GM19463 (cell line): Measurements from ENCODE around the gene POLE.

Experiments
- ATAC-seq: cut with Tn5 transposase; IDR thresholded peaks from one replicate; pipeline ENCODE4 v1.9.1; 2021; ENCODE audit warnings: mild to moderate bottlenecking, moderate library complexity; ENCODE audit not compliant: unreplicated experiment

Gene POLE

DNA sequence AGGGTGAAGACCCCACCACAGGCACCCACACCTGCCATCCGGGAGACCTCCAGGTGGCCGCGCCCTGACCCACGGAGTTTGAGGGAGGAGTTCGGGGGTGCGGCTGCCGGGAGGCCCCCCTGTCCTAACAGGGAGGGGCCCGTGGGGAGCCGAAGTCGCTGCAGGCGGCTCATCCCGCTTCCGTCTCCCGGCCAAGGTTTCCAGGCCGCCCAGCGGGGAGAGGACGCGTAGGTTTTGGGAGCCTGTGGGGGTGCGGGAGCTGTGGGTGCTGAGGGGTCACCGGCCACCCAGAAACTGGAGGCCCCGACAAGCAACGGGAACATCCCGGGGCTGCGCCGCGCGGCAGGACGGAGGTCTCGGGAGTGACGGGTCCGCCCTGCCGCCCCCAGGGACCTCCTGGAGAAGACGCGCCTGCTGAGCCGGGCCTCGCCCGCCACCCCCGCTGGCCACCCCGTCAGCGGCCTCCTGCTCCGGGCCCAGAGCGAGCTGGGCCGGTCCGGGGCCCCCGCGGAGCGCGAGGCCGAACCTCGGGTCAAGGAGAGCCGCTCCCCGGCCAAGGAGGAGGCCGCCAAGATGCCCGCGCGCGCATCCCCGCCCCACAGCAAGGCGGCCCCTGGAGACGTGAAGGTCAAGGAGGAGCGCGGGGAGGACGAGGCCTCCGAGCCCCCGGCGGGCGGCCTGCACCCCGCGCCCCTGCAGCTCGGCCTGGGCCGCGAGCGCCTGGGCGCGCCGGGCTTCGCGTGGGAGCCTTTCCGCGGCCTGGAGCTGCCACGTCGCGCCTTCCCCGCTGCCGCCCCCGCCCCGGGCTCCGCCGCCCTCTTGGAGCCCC lies 104.3 kb downstream of the POLE start:
- no peak for ATAC-seq

DNA sequence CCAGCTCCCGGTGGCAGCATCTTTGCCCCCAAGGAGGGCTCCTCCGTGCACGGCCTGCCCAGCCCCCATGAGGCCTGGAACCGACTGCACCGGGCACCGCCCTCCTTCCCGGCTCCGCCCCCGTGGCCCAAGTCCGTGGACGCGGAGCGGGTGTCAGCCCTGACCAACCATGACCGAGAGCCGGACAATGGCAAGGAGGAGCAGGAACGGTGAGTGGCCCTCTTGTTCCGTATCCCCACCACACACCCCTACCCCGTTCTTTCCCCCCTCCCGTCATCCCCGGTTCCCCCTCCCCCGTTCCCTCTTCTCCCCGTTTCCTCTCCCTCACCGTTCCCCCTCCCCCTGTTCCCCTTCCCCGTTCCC lies 105.1 kb downstream of the POLE start:
- ATAC-seq = no peak

DNA sequence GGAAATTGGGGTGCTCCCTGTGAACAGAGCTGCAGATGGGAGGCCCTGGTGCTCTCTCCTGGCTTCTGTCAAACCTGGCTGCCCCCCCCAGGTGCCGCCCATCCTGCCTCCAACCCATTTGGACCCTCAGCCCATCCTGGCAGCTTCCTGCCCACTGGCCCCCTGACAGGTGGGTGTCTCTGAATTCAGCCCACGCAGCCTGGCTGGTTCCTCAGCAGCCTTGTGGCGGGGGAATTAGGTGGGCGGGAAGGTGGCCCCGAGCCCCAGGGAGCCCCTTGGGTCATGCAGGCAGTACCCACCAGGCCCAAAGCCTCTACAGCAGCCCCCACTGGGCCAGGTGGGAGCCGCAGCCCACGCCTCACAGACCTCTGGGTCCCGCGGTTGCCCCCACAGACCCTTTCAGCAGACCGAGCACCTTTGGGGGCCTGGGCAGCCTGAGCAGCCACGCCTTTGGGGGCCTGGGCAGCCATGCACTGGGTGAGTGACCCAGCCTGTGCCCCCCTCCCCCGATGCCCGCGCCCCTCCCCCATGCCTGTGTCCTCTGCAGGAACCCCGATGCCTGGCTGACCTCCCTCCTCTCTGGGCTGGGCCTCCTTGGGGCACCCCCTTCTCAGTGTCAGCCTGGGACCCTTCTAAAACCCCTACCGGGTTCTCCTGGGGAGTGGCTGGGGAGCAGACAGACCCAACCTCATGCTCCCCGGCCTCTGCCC lies 105.6 kb downstream of the POLE start:
- ATAC-seq = no peak

DNA sequence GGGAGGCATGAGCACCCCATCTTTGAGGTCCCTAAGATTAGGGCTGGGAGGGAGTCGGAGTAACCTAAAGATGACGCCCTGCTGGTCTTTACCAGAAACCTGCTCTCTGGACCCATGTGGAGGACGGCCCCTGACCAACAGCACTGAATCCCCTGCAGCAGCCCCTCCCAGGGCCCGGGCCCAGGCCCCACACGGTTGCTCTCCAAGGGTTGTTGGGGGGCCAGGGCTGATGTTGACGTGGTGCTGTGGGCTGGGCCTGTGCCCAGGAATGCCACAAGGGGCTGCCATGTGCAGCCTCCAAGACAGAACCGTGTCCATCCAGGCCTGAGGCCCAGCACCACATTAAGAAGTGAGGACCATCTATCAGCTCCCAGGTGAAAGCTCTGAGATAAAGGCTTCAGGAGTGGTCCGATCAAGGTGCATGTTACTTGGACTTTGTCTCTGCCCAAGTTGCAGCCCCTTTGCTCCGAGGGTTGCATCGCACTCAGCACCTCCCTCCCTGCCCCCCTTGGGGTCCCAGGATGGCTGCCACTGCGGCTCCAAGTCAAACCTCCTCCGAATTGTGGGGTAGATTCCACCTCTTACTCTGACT lies 106.3 kb downstream of the POLE start:
- ATAC-seq = no peak

DNA sequence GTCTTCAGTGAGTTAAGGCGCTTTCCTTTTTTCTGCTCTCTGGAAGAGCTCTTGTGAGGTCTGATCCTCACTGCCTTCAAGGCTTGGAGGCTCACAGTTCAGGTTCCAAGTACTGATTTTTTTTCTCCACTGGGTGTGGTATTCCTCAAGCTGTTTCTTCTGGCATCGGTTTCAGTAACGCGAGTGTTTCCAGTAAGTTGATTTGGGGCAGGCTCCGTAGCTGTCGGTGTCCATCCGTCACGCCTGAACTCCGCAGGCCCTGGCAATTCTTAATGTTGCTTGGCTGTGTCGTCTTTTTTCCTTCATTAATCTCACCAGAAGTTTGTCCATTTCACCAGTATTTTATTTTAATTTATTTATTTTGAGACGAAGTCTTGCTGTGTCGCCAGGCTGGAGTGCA lies 107.4 kb downstream of the POLE start:
- no peak for ATAC-seq

DNA sequence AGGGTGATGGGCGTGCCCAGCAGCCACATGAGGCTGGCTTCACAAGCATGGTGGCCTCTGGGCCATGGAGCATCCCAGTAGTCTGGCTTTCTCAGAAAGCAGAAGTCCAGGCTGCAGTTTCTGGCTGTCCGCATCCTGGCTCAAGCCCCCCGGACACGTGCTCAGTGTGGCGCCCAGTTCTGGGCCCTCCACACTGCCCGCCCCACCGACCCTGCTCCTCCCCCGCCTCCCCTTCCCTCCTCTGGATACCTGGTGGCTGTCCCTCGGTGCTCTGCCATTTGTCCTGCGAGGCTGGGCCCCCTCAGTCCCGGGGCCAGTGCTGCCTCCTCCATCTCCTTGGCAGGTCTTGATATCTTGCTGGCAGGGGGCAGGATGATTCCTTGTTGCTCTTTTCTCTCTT lies 108.3 kb downstream of the POLE start:
- no peak for ATAC-seq

DNA sequence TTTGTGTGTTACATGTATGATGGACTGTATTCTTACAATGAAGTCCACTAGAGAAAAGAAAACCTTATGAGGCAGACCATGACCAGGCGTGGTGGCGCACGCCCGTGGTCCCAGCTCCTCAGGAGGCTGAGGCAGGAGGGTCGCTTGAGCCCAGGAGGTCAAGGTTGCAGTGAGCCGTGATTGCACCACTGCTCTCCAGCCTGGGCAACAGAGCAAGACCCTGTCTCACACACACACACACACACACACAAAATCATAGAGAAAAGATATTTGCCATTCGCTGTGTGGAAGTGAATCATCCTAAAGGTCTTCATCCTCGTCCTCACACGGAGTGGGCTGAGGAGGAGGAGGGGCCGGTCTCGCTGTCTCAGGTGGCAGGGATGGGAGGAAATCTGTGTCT lies 109.0 kb downstream of the POLE start:
- ATAC-seq = no peak

DNA sequence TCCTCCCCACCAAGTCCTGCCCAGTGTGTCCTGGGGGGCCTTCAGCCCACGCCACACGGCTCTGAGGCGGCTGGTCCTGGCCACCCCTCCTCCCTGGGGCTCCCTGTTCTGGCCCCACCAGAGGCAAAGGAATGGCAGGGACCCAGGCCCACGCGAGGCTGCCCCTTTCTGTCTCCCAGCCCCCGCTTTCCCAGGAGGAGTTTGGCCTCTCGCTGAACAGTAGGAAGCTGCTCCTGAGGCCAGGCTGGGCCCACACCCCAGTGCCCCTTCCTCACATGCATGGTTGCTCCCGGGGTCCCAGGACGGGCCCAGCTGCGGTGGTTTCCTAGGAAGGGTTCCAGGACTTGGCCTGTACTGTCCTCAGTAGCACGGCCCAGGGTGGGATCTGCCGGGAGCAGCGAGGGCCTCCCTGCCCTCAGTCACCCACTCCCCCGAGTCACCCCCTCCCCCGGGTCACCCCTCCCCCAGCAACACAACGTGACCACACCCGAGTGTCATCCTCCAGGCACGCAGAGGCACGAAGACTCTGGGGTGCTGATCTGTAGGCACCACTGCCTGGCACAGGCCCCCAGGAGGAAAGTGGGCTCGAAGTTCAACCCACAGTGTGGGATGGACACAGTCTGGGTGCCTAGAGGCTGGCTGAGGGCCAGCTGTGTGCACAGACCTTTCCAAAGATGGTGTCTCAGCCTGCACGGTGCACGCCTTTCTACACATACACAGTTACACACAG lies 109.8 kb downstream of the POLE start:
- no peak for ATAC-seq

DNA sequence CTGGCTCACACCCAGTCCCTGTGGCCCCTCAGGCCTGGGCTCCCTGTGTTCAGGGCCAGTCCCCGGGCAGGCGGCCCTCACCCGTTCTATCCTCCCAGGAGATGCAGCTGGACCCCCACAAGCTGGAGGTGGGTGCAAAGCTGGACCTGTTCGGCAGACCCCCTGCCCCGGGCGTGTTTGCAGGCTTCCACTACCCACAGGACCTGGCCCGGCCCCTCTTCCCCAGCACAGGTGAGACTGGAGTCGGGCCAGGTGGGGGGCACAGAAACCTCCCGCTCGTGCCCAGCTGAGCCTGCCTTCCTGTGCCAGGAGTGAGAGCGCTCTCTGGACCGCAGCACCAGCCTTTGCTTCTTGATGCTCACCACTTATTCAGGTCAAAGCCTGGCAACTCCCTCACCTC lies 110.4 kb downstream of the POLE start:
- ATAC-seq = no peak

DNA sequence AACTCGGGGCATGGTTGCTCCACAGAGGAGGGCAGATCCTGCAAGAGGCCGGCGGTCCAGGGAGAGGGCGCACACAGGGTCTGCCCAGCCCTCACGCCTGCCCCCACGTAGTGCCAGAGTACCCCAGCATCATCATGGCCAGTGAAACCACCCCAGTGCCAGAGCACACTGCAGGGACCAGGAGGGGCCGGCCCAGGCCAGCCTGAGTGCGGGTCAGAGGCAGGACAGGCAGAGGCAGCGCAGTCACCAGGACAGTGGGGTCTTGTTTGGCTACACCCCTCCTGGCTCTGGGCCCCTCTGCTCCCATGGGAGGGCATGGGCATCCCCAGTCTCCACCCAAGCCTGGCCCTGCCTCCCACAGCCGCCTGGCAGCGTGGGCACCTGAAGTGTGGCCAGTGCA lies 111.5 kb downstream of the POLE start:
- ATAC-seq = no peak

DNA sequence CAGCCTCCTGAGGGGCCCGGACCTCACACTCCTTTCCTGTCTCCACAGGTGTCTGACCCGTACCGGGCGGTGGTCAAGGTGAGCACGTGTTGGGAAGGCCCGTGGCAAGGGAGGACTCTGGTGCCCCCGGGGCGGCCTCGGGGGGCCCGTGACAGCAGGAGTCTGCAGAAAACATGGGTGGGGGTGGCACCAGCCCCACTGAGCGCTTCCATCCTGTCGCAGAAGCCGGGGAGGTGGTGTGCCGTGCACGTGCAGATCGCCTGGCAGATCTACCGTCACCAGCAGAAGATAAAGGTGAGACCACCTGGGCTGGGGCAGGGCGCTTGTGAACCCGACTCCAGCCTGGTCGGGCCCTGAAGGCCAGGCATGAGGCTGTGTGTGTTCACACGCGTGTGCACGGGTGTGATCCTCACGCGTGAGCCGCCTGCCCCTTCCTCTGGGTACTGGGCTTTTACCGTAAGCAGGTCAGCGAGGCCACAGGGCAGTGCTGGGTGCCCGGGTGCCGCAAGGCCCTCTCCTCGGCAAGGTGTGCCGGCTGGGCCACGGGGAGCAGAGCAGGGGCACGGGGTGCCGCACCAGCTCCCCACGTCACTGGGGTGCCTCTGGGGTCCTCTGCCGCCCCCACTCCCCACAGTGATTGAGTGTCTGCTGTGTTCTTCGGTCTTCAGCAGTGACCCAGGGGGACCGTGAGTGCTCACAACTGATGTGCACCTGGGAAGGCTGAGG lies 112.7 kb downstream of the POLE start:
- ATAC-seq = no peak
